ENCODE data around the gene CFAP44. TPM values are rescaled to one million over a fixed set of nuclear protein-coding genes. Genes with fewer than 3 reads are reported as not detected.
"Not testable (repeated sequence)": the region's sequence is repeated elsewhere in the genome, so short reads cannot be mapped to it uniquely, and the experiment has no call there.

CFAP44 gene
- polyA plus RNA-seq (2012; ENCODE audit: low read depth, missing spikeins), result 3.9 TPM

- DNase-seq (ENCODE audit: insufficient read length, low spot score) (no peak), FAIRE-seq (no peak)
- TF ChIP-seq POU2F2 (IDR thresholded peaks at IDR 0.05; ENCODE audit: low read depth, low read length) (no peak), POLR2AphosphoS5 (IDR thresholded peaks at IDR 0.05; ENCODE audit: low read depth, low read length) (no peak), PAX5 (IDR thresholded peaks at IDR 0.05; ENCODE audit: insufficient read depth, low read length, severe bottlenecking) (no peak), POLR2A (IDR thresholded peaks at IDR 0.05; ENCODE audit: low read depth, low read length) (no peak), TAF1 (IDR thresholded peaks at IDR 0.05; ENCODE audit: low read depth, low read length) (no peak), SPI1 (IDR thresholded peaks at IDR 0.05; ENCODE audit: low read depth, low read length) (no peak)
These were observed at the start of gene CFAP44 for GRCh38 chr3:113441051-113441770. Gene CFAP44, minus strand, starts transcription at chr3:113441493. Its CDS starts 7,829 bp downstream, at chr3:113433664.

GRCh38 chr3:113485161-113485609, 43.9 kb upstream of the CFAP44 start:
- FAIRE-seq, result no peak
- TF ChIP-seq POU2F2 (IDR thresholded peaks at IDR 0.05; ENCODE audit: low read depth, low read length) (no peak), PAX5 (IDR thresholded peaks at IDR 0.05; ENCODE audit: insufficient read depth, low read length, severe bottlenecking) (no peak), SPI1 (IDR thresholded peaks at IDR 0.05; ENCODE audit: low read depth, low read length) (no peak), POLR2AphosphoS5 (IDR thresholded peaks at IDR 0.05; ENCODE audit: low read depth, low read length) (no peak), POLR2A (IDR thresholded peaks at IDR 0.05; ENCODE audit: low read depth, low read length) (no peak), TAF1 (IDR thresholded peaks at IDR 0.05; ENCODE audit: low read depth, low read length) (no peak)
- no peak for DNase-seq (ENCODE audit: insufficient read length, low spot score)

- DNase-seq (ENCODE audit: insufficient read length, low spot score) (no peak), FAIRE-seq (peak; percentile 5)
- TF ChIP-seq TAF1 (IDR thresholded peaks at IDR 0.05; ENCODE audit: low read depth, low read length) (no peak), POU2F2 (IDR thresholded peaks at IDR 0.05; ENCODE audit: low read depth, low read length) (no peak), PAX5 (IDR thresholded peaks at IDR 0.05; ENCODE audit: insufficient read depth, low read length, severe bottlenecking) (no peak), SPI1 (IDR thresholded peaks at IDR 0.05; ENCODE audit: low read depth, low read length) (no peak), POLR2A (IDR thresholded peaks at IDR 0.05; ENCODE audit: low read depth, low read length) (no peak), POLR2AphosphoS5 (IDR thresholded peaks at IDR 0.05; ENCODE audit: low read depth, low read length) (no peak)
These were observed 27.2 kb upstream of the CFAP44 start for GRCh38 chr3:113468539-113468938.

- no peak for FAIRE-seq
- no peak for TF ChIP-seq POU2F2 (IDR thresholded peaks at IDR 0.05; ENCODE audit: low read depth, low read length)
- TF ChIP-seq PAX5 (IDR thresholded peaks at IDR 0.05; ENCODE audit: insufficient read depth, low read length, severe bottlenecking), result no peak
- no peak for TF ChIP-seq POLR2AphosphoS5 (IDR thresholded peaks at IDR 0.05; ENCODE audit: low read depth, low read length)
- TF ChIP-seq SPI1 (IDR thresholded peaks at IDR 0.05; ENCODE audit: low read depth, low read length), result no peak
- TF ChIP-seq TAF1 (IDR thresholded peaks at IDR 0.05; ENCODE audit: low read depth, low read length), result no peak
- TF ChIP-seq POLR2A (IDR thresholded peaks at IDR 0.05; ENCODE audit: low read depth, low read length), result no peak
- DNase-seq (ENCODE audit: insufficient read length, low spot score), result no peak
These were observed 20.2 kb upstream of the CFAP44 start for GRCh38 chr3:113461488-113461887.

GRCh38 chr3:113458554-113458953, 17.3 kb upstream of the CFAP44 start:
- FAIRE-seq; DNase-seq (ENCODE audit: insufficient read length, low spot score): not testable (repeated sequence)

GRCh38 chr3:113455446-113455845, 14.2 kb upstream of the CFAP44 start:
- no peak for FAIRE-seq
- no peak for DNase-seq (ENCODE audit: insufficient read length, low spot score)
- no peak for TF ChIP-seq POLR2AphosphoS5 (IDR thresholded peaks at IDR 0.05; ENCODE audit: low read depth, low read length)
- TF ChIP-seq SPI1 (IDR thresholded peaks at IDR 0.05; ENCODE audit: low read depth, low read length), result no peak
- no peak for TF ChIP-seq PAX5 (IDR thresholded peaks at IDR 0.05; ENCODE audit: insufficient read depth, low read length, severe bottlenecking)

- FAIRE-seq (no peak), DNase-seq (ENCODE audit: insufficient read length, low spot score) (no peak)
- TF ChIP-seq SPI1 (IDR thresholded peaks at IDR 0.05; ENCODE audit: low read depth, low read length), result no peak
- no peak for TF ChIP-seq POLR2A (IDR thresholded peaks at IDR 0.05; ENCODE audit: low read depth, low read length)
- no peak for TF ChIP-seq POLR2AphosphoS5 (IDR thresholded peaks at IDR 0.05; ENCODE audit: low read depth, low read length)
- TF ChIP-seq TAF1 (IDR thresholded peaks at IDR 0.05; ENCODE audit: low read depth, low read length), result no peak
- TF ChIP-seq PAX5 (IDR thresholded peaks at IDR 0.05; ENCODE audit: insufficient read depth, low read length, severe bottlenecking), result no peak
- TF ChIP-seq POU2F2 (IDR thresholded peaks at IDR 0.05; ENCODE audit: low read depth, low read length), result no peak
These were observed 13.3 kb upstream of the CFAP44 start for GRCh38 chr3:113454630-113455029.

GRCh38 chr3:113454057-113454456, 12.8 kb upstream of the CFAP44 start:
- no peak for FAIRE-seq
- TF ChIP-seq POLR2AphosphoS5 (IDR thresholded peaks at IDR 0.05; ENCODE audit: low read depth, low read length) (no peak), PAX5 (IDR thresholded peaks at IDR 0.05; ENCODE audit: insufficient read depth, low read length, severe bottlenecking) (no peak), SPI1 (IDR thresholded peaks at IDR 0.05; ENCODE audit: low read depth, low read length) (no peak), POLR2A (IDR thresholded peaks at IDR 0.05; ENCODE audit: low read depth, low read length) (no peak), TAF1 (IDR thresholded peaks at IDR 0.05; ENCODE audit: low read depth, low read length) (no peak), POU2F2 (IDR thresholded peaks at IDR 0.05; ENCODE audit: low read depth, low read length) (no peak)
- DNase-seq (ENCODE audit: insufficient read length, low spot score), result no peak

- TF ChIP-seq PAX5 (IDR thresholded peaks at IDR 0.05; ENCODE audit: insufficient read depth, low read length, severe bottlenecking) (no peak), POLR2A (IDR thresholded peaks at IDR 0.05; ENCODE audit: low read depth, low read length) (no peak), POU2F2 (IDR thresholded peaks at IDR 0.05; ENCODE audit: low read depth, low read length) (no peak), TAF1 (IDR thresholded peaks at IDR 0.05; ENCODE audit: low read depth, low read length) (no peak), SPI1 (IDR thresholded peaks at IDR 0.05; ENCODE audit: low read depth, low read length) (no peak), POLR2AphosphoS5 (IDR thresholded peaks at IDR 0.05; ENCODE audit: low read depth, low read length) (no peak)
- FAIRE-seq, result no peak
- DNase-seq (ENCODE audit: insufficient read length, low spot score), result no peak
These were observed 9.6 kb upstream of the CFAP44 start for GRCh38 chr3:113450911-113451310.

GRCh38 chr3:113439606-113440005, 1.7 kb downstream of the CFAP44 start:
- DNase-seq (ENCODE audit: insufficient read length, low spot score) (no peak), FAIRE-seq (no peak)
- TF ChIP-seq POU2F2 (IDR thresholded peaks at IDR 0.05; ENCODE audit: low read depth, low read length), result no peak
- no peak for TF ChIP-seq POLR2AphosphoS5 (IDR thresholded peaks at IDR 0.05; ENCODE audit: low read depth, low read length)
- TF ChIP-seq TAF1 (IDR thresholded peaks at IDR 0.05; ENCODE audit: low read depth, low read length), result no peak
- no peak for TF ChIP-seq PAX5 (IDR thresholded peaks at IDR 0.05; ENCODE audit: insufficient read depth, low read length, severe bottlenecking)
- TF ChIP-seq SPI1 (IDR thresholded peaks at IDR 0.05; ENCODE audit: low read depth, low read length), result no peak
- TF ChIP-seq POLR2A (IDR thresholded peaks at IDR 0.05; ENCODE audit: low read depth, low read length), result no peak

Measured in GM12891 (cell line).